Measurements from ENCODE around the gene USP14. TPM values are rescaled to one million over a fixed set of nuclear protein-coding genes. Genes with fewer than 3 reads are reported as not detected.

USP14 gene
- total RNA-seq, 1 donor from 2014 or later, result 40.0 TPM

GRCh38 chr18:210733-211132, 52.4 kb downstream of the USP14 start:
- Histone ChIP-seq H3K27me3 (ENCODE audit: control insufficient read depth, insufficient read depth, low read length) (no peaks in the 10 kb centered on the region), H3K36me3 (ENCODE audit: control insufficient read depth, insufficient read depth, low read length) (peaks cover 3% of the 10 kb centered on the region), H3K4me3 (ENCODE audit: low read depth, low read length) (no peak overlapping the region)
- no peak for DNase-seq (ENCODE audit: low read depth)
- TF ChIP-seq, protein P1, sequence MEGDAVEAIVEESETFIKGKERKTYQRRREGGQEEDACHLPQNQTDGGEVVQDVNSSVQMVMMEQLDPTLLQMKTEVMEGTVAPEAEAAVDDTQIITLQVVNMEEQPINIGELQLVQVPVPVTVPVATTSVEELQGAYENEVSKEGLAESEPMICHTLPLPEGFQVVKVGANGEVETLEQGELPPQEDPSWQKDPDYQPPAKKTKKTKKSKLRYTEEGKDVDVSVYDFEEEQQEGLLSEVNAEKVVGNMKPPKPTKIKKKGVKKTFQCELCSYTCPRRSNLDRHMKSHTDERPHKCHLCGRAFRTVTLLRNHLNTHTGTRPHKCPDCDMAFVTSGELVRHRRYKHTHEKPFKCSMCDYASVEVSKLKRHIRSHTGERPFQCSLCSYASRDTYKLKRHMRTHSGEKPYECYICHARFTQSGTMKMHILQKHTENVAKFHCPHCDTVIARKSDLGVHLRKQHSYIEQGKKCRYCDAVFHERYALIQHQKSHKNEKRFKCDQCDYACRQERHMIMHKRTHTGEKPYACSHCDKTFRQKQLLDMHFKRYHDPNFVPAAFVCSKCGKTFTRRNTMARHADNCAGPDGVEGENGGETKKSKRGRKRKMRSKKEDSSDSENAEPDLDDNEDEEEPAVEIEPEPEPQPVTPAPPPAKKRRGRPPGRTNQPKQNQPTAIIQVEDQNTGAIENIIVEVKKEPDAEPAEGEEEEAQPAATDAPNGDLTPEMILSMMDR (IDR thresholded peaks at IDR 0.05; ENCODE audit: insufficient read depth, low read length, poor library complexity, severe bottlenecking), result no peak

GRCh38 chr18:211582-211981, 53.2 kb downstream of the USP14 start:
- Histone ChIP-seq H3K4me3 (ENCODE audit: low read depth, low read length) (no peak overlapping the region), H3K27me3 (ENCODE audit: control insufficient read depth, insufficient read depth, low read length) (no peaks in the 10 kb centered on the region), H3K36me3 (ENCODE audit: control insufficient read depth, insufficient read depth, low read length) (peaks cover 2% of the 10 kb centered on the region)
- DNase-seq (ENCODE audit: low read depth), result no peak
- TF ChIP-seq, protein P1 (IDR thresholded peaks at IDR 0.05; ENCODE audit: insufficient read depth, low read length, poor library complexity, severe bottlenecking), result no peak

GRCh38 chr18:212780-213179, 54.4 kb downstream of the USP14 start:
- H3K27me3 ChIP-seq (ENCODE audit: control insufficient read depth, insufficient read depth, low read length), result no peaks in the 10 kb centered on the region
- TF ChIP-seq, protein P1 (IDR thresholded peaks at IDR 0.05; ENCODE audit: insufficient read depth, low read length, poor library complexity, severe bottlenecking), result peak; percentile 12
- no peak for DNase-seq (ENCODE audit: low read depth)
- H3K4me3 ChIP-seq (ENCODE audit: low read depth, low read length), result no peak overlapping the region
- peaks cover 2% of the 10 kb centered on the region for H3K36me3 ChIP-seq (ENCODE audit: control insufficient read depth, insufficient read depth, low read length)

- peaks cover 2% of the 10 kb centered on the region for H3K36me3 ChIP-seq (ENCODE audit: control insufficient read depth, insufficient read depth, low read length)
- no peak for DNase-seq (ENCODE audit: low read depth)
- no peaks in the 10 kb centered on the region for H3K27me3 ChIP-seq (ENCODE audit: control insufficient read depth, insufficient read depth, low read length)
- TF ChIP-seq, protein P1 (IDR thresholded peaks at IDR 0.05; ENCODE audit: insufficient read depth, low read length, poor library complexity, severe bottlenecking), result no peak
- H3K4me3 ChIP-seq (ENCODE audit: low read depth, low read length), result no peak overlapping the region
Measured at GRCh38 chr18:213505-213904, 55.1 kb downstream of the USP14 start.

DNA sequence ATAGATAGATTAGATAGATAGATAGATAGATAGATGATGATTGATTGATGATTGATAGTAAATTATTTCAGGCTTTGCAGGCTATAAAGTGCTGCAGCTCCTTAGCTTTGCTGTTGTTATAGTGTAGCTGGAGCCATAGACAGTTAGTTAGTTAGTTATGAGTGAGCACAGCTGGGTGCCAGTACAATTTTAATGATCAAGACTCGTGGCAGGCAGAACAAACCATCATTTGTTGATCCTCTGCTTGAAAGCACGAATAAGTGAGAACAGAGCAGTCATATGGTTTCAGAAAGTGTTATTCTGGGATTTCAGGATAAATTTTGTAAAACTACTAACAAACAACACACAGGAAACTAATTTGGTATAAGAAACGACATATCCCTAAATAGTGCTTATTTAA, 55.6 kb downstream of the USP14 start:
- Histone ChIP-seq H3K27me3 (ENCODE audit: control insufficient read depth, insufficient read depth, low read length) (no peaks in the 10 kb centered on the region), H3K4me3 (ENCODE audit: low read depth, low read length) (no peak overlapping the region), H3K36me3 (ENCODE audit: control insufficient read depth, insufficient read depth, low read length) (peaks cover 2% of the 10 kb centered on the region)
- no peak for DNase-seq (ENCODE audit: low read depth)
- TF ChIP-seq, protein P1 (IDR thresholded peaks at IDR 0.05; ENCODE audit: insufficient read depth, low read length, poor library complexity, severe bottlenecking), result no peak

- Histone ChIP-seq H3K4me3 (ENCODE audit: low read depth, low read length) (no peak overlapping the region), H3K27me3 (ENCODE audit: control insufficient read depth, insufficient read depth, low read length) (no peaks in the 10 kb centered on the region), H3K36me3 (ENCODE audit: control insufficient read depth, insufficient read depth, low read length) (peaks cover 2% of the 10 kb centered on the region)
- no peak for DNase-seq (ENCODE audit: low read depth)
- TF ChIP-seq, protein P1 (IDR thresholded peaks at IDR 0.05; ENCODE audit: insufficient read depth, low read length, poor library complexity, severe bottlenecking), result no peak
Measured at GRCh38 chr18:215448-216010, 57.2 kb downstream of the USP14 start.

Measured in kidney epithelial cell (primary cell).